Fibroblast of lung (primary cell): ENCODE results near the gene SPINDOC. TPM values are rescaled to one million over a fixed set of nuclear protein-coding genes. Genes with fewer than 3 reads are reported as not detected.

ENCODE experiments used
- DNase-seq, 2 donors: peaks; one replicate each; pipeline versions ENCODE4 v3.0.0 to v3.0.0-alpha.2; 2010; ENCODE audit warnings: low read depth in 2 of 2
- H2AFZ ChIP-seq: 2 replicates; pipeline ENCODE4 v1.5.1; 2012; ENCODE audit warnings: low read length, control low read depth, inconsistent platforms
- H3K27ac ChIP-seq: 2 replicates; pipeline ENCODE4 v1.5.1; 2011; ENCODE audit warnings: low read length, control low read depth; ENCODE audit not compliant: insufficient read depth
- H3K27me3 ChIP-seq: 2 replicates; pipeline ENCODE4 v1.5.1; 2011; ENCODE audit warnings: mild to moderate bottlenecking, low read length; ENCODE audit not compliant: control insufficient read depth, insufficient read depth
- H3K36me3 ChIP-seq: 2 replicates; pipeline ENCODE4 v1.5.1; 2011; ENCODE audit warnings: low read length; ENCODE audit not compliant: control insufficient read depth, insufficient read depth
- H3K4me1 ChIP-seq: 2 replicates; pipeline ENCODE4 v1.5.1; 2011; ENCODE audit warnings: low read length; ENCODE audit not compliant: control insufficient read depth, insufficient read depth; ENCODE audit errors: extremely low read depth
- H3K4me2 ChIP-seq: 2 replicates; pipeline ENCODE4 v1.5.1; 2011; ENCODE audit warnings: low read length, control low read depth; ENCODE audit not compliant: insufficient read depth; ENCODE audit errors: extremely low read depth
- H3K4me3 ChIP-seq, 4 experiments: fragments of 200-600 bp in 1 of 4; sonication (generic) in 1 of 4; replicated peaks in 1 of 4; 2 replicates each; pipeline ENCODE4 v1.5.1; 2011 to 2016; ENCODE audit warnings: low read length in 4 of 4, low read depth in 3 of 4, mild to moderate bottlenecking in 3 of 4, control low read depth in 2 of 4, inconsistent platforms in 1 of 4, mixed read lengths in 1 of 4; ENCODE audit not compliant: insufficient read depth in 1 of 4; ENCODE audit errors: control extremely low read depth in 1 of 4
- H3K79me2 ChIP-seq: 2 replicates; pipeline ENCODE4 v1.5.1; 2012; ENCODE audit warnings: mild to moderate bottlenecking, low read length, inconsistent platforms; ENCODE audit not compliant: control insufficient read depth, insufficient read depth
- H3K9ac ChIP-seq: 2 replicates; pipeline ENCODE4 v1.5.1; 2011; ENCODE audit warnings: mild to moderate bottlenecking, low read length, control low read depth; ENCODE audit not compliant: insufficient read depth
- H3K9me3 ChIP-seq: 2 replicates; pipeline ENCODE4 v1.5.1; 2012; ENCODE audit warnings: low read depth, low read length; ENCODE audit not compliant: control insufficient read depth, insufficient read depth
- H4K20me1 ChIP-seq: 2 replicates; pipeline ENCODE4 v1.5.1; 2011; ENCODE audit warnings: low read length; ENCODE audit not compliant: control insufficient read depth, insufficient read depth; ENCODE audit errors: extremely low read depth
- CTCF ChIP-seq, 2 donors: IDR thresholded peaks in 1 of 2; conservative IDR thresholded peaks in 1 of 2; 1 replicate in 1 of 2; 2 replicates in 1 of 2; pipeline ENCODE4 v1.5.1; 2011 to 2012; ENCODE audit warnings: low read length in 2 of 2, control low read depth in 1 of 2, inconsistent platforms in 1 of 2, low read depth in 1 of 2, mild to moderate bottlenecking in 1 of 2
- EZH2 ChIP-seq: IDR thresholded peaks from 2 replicates; pipeline ENCODE4 v1.5.1; 2012; ENCODE audit warnings: low read length, control low read depth, mild to moderate bottlenecking; ENCODE audit errors: missing control alignments
- polyA plus RNA-seq, 2 donors: library from polyadenylated mRNA; depleted of rRNA in 1 of 2; stranded (reverse) in 1 of 2; unstranded in 1 of 2; fragments of >200 nt; gene quantifications; 2 replicates each; pipeline ENCODE4 v1.2.1, GENCODE V29; 2011 to 2012; ENCODE audit warnings: missing spikeins in 1 of 2
- total RNA-seq: library from RNA; depleted of rRNA; stranded (reverse); fragments of >200 nt; gene quantifications from 2 replicates; pipeline ENCODE4 v1.2.1, GENCODE V29; 2014

The SPINDOC gene
- total and polyA plus RNA-seq, 2 donors (not counting 1 experiment from before 2014, with no cell fraction given) = 10.7 to 10.9 TPM

- Histone ChIP-seq H3K4me2 (peak within 1 kb of the TSS; percentile 100), H3K9ac (peak within 1 kb of the TSS; percentile 89), H3K4me1 (peaks cover 13% of the 10 kb centered on the region), H4K20me1 (no peaks in the 10 kb centered on the region), H3K27me3 (no peaks in the 10 kb centered on the region), H3K27ac (peak within 1 kb of the TSS; percentile 44), H3K36me3 (no peaks in the 10 kb centered on the region), H3K79me2 (peaks cover 43% of the 10 kb centered on the region), H2AFZ (peak within 1 kb of the TSS; percentile 82), H3K4me3 (peak within 1 kb of the TSS; percentile 58 to 95 (median 70)), H3K9me3 (no peaks in the 10 kb centered on the region)
- TF ChIP-seq CTCF (conservative IDR thresholded peaks at IDR 0.05 in 1 of 2, IDR thresholded peaks at IDR 0.05 in 1 of 2; ENCODE audit: low read depth in 1 of 2, low read length in 2 of 2) (no peak), EZH2 (no peak)
- peak; percentile 94 to 98 for DNase-seq
Measured at GRCh38 chr11:63838678-63839507, 25.6 kb downstream of the SPINDOC start, which contains the start of gene MARK2. Gene MARK2 (plus strand): TSS chr11:63839110. CDS start chr11:63839507, 397 bp downstream.

- Histone ChIP-seq H3K9me3 (no peaks in the 10 kb centered on the region), H4K20me1 (no peaks in the 10 kb centered on the region), H3K4me1 (peaks cover 14% of the 10 kb centered on the region), H3K4me2 (peak overlapping the region; percentile 100), H2AFZ (no peak overlapping the region), H3K9ac (peak overlapping the region; percentile 89), H3K27me3 (no peaks in the 10 kb centered on the region), H3K36me3 (no peaks in the 10 kb centered on the region), H3K4me3 (peak overlapping the region; percentile 58 to 95 (median 70)), H3K27ac (peak overlapping the region; percentile 21), H3K79me2 (peaks cover 51% of the 10 kb centered on the region)
- DNase-seq = no peak
- no peak for TF ChIP-seq CTCF (conservative IDR thresholded peaks at IDR 0.05 in 1 of 2, IDR thresholded peaks at IDR 0.05 in 1 of 2; ENCODE audit: low read depth in 1 of 2, low read length in 2 of 2)
Measured at GRCh38 chr11:63839508-63840355, 26.5 kb downstream of the SPINDOC start.
